SH-SY5Y (cell line): Measurements from ENCODE around the gene RAPGEF3.

Experiments
- GATA2 ChIP-seq: IDR thresholded peaks from 2 replicates; pipeline ENCODE4 v1.6.1; 2011; ENCODE audit warnings: mild to moderate bottlenecking, low read depth, low read length
- GATA3 ChIP-seq: IDR thresholded peaks from 2 replicates; pipeline ENCODE4 v1.6.1; 2011; ENCODE audit warnings: low read depth, mild to moderate bottlenecking, low read length, moderate library complexity

DNA sequence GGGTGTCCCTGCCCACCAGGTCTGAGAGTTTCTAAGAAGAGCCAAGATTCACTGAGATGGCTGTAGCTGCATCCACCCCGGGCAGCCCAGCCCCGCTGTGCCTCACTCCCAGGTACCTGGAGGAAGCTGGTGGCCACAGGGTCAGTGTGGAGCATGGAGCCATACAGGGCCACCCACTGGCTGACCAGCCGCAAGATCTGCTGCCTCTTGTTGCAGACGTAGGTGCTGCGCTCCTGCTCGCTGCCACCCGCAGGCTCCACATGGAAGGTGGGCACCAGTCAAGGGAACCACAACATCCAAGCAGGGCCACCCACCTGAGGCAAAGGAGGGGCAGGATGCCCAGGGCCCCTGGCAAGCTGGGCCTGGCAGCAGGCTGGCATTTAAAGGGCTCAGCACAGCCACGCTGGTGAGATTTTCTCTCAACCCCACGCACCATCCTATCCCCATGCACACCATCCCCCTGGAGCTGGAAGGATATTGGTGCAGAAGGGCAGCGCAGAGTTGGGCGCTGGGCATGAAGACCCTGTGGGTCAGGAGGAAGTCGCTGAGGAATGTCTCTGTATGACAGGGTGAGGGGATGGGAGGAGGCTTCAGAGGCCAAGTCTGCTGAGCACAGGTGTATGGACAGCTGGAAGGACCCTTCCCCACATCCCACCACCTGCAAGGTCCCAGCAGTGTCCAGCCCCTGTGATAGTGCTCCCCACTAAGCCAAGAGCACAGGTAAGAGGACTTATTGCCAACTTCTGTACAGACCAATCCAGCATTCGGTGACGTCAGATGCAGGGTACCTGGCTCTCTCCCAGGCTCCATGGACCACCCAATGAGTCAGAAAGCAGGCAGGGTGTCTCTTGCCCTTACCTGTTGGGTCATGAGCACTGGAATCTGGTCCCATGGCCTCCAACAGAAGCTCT lies 10.8 kb downstream of the RAPGEF3 start:
- TF ChIP-seq GATA2 (no peak), GATA3 (no peak)
